GM19452 (cell line): ENCODE results near the gene DPAGT1.
"Not testable (repeated sequence)": the region's sequence is repeated elsewhere in the genome, so short reads cannot be mapped to it uniquely, and the experiment has no call there.

Experiments
- ATAC-seq: cut with Tn5 transposase; IDR thresholded peaks from one replicate; pipeline ENCODE4 v1.9.1; 2021; ENCODE audit not compliant: unreplicated experiment

Gene DPAGT1

GRCh38 chr11:119101759-119102423 is at the start of gene DPAGT1:
TSS of gene DPAGT1 (minus strand) at chr11:119101853. CDS start at chr11:119101655, 198 bp downstream.
- ATAC-seq = peak; percentile 67

GRCh38 chr11:119149786-119150275 is 48.2 kb upstream of the DPAGT1 start:
- ATAC-seq = no peak

DNA sequence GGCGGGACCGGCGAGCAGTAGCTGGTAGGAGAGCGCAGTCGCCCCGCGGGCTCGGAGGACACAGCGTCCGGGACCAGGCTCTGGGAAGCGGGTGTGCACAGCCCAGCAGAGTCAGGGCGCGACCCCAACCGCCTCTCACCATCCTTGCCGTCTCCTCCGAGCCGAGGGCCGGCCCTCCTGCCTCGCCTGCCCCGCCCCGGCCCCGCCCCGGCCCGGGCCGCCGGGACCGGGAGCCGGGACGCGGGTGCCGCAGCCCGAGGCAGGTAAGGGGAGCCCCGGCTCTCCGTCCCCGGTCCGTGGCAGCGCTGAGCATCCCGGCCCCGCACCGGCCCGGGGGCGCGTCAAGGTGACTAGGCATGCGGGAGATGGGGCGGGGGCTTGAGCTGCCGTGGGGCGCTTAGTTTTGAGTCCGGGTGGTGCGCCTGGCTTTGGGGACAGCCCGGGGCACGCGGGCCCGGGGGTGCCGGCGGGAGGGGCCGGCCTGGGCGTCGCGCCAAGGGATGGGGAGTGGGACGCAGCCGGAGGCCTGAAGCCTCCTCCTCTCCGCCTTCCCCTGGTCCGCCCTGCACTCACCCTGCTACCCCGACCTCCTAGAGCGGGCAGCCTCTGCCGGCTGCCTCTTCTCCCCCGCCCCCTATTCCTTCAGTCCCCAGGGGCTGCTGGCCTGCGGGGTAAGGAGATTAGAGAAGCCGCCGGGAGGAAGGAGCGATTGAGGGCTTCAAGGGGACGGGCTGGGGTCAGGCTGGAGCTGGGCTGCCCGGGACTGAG is 47.5 kb upstream of the DPAGT1 start, which contains the start of gene ABCG4:
Gene ABCG4 (plus strand): TSS at position 35 of the 768 bp plus-strand sequence. CDS start 914 bp downstream, outside the sequence.
- ATAC-seq = no peak

GRCh38 chr11:119148720-119149017 is 47.0 kb upstream of the DPAGT1 start:
- ATAC-seq = no peak

DNA sequence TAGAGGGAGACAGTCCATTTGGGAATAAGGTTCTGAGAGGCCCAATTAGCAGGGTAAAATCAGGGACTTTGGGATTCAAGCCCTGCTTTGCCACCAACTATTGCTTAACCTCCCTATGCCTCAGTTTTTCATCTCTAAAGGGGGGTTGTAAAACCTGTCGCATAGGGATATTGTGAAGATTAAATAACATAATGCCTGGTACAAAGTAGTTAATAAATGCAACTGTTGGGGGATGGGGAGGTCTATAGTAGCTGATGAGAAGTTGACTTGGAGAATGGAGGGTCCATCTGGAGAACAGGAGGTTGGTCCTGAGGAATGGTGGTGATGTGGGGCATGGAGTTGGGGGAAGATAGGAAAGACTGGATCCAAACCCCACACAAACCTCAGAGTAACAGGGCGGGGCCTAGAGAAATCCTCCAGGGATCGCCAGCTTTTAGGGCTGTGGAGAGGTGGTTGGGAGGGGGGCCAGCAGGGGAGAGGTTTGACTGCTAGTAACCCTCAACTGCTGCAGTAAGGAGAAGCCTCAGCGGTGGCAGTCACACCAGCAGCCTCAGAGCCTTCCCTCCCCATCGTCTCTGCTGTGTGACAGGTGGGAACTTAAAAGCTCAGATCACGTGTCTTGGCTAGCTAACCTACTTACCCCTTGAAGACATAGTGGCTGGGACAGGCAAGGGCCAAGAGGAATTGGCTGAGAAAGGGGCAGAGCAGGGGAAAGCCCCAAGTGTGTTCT is 46.1 kb upstream of the DPAGT1 start:
- no peak for ATAC-seq

GRCh38 chr11:119145551-119145950 is 43.9 kb upstream of the DPAGT1 start:
- no peak for ATAC-seq

DNA sequence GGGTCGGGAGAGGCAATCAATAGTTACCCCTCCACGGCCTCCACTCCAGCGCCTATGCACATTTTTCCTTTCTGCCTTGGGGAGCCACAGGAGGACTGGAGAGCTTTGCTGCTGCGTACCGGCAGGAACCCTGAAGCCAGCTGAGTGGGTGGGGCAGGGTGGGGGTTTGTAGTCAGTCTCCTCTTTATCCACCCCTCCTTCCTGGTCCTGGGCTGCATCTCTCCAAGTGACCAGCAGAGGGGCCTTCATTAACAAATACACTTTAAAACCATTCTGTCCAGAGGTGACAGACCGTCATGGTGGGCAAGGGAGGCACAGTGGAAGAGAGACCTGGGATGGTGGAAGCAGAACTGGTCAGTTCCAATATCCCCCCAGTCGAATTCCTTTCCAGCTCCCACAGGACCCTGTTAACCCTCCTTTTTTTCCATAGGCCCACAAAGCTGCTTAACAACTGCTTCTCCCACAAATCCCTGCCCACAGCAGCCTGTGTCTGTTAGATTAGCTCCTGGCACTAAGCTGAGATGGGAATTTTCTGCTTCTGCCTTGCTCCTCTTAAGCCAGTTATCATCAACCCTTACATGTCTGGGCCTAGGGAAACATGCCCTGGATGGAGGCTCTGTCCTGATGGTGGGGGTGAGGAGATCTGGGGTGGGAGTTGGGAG is 43.3 kb upstream of the DPAGT1 start:
- ATAC-seq = no peak

DNA sequence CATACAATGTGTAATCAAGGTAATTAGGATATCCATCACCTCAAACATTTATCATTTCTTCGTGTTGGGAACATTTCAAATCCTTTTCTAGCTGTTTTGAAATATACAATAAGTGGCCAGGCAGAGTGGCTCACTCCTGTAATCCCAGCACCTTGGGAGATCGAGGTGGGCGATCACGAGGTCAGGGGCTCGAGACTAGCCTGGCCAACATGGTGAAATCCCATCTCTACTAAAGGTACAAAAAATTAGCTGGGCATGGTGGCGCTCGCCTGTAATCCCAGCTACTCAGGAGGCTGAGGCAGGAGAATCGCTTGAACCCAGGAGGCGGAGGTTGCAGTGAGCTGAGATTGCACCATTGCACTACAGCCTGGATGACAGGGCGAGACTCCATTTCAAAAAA is 37.6 kb upstream of the DPAGT1 start:
- not testable (repeated sequence) for ATAC-seq

GRCh38 chr11:119134389-119134978 is 32.8 kb upstream of the DPAGT1 start:
- ATAC-seq = no peak

GRCh38 chr11:119130662-119131061 is 29.0 kb upstream of the DPAGT1 start:
- no peak for ATAC-seq

DNA sequence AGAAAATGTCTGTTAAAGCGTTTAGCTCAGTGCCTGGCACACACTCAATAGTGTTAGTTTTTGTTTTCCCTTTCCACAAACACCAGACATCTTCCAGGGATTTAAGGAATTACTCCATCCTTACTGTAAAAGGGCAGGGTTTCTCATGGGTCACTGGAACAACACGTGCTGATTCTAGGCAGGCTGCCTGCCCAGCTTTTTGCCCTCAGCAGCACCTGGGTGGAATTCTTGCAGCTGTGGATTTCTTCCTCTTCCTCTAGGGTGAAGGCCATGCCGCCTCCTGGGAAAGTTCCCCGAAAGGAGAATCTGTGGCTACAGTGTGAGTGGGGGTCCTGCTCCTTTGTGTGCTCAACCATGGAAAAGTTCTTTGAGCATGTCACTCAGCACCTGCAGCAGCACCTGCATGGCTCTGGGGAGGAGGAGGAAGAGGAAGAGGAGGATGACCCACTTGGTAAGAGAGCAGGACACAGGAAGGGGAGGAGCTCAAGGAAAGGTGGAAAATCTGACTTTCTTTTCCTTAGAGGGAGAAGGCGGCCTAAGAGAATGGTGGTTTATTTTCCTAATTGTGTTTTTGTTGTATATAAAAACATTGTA is 25.1 kb upstream of the DPAGT1 start:
- no peak for ATAC-seq

DNA sequence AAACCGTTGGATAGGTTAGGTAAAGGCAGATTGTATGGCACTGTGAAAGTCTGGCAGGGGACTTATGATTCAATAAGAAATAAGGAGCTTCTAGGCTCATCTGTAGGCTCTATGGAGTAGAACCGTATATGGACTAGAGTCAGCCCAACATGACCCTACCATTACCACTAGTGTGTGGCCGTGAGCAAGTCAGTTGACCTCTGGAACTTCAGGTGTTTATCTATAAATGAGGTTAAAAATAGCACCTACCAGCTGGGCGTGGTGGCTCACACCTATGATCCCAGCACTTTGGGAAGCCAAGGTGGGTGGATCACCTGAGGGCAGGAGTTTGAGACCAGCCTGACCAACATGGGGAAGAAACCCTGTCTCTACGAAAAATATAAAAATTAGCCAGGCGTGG is 24.2 kb upstream of the DPAGT1 start:
- no peak for ATAC-seq

GRCh38 chr11:119121811-119122124 is 20.1 kb upstream of the DPAGT1 start:
- ATAC-seq = peak; percentile 4

DNA sequence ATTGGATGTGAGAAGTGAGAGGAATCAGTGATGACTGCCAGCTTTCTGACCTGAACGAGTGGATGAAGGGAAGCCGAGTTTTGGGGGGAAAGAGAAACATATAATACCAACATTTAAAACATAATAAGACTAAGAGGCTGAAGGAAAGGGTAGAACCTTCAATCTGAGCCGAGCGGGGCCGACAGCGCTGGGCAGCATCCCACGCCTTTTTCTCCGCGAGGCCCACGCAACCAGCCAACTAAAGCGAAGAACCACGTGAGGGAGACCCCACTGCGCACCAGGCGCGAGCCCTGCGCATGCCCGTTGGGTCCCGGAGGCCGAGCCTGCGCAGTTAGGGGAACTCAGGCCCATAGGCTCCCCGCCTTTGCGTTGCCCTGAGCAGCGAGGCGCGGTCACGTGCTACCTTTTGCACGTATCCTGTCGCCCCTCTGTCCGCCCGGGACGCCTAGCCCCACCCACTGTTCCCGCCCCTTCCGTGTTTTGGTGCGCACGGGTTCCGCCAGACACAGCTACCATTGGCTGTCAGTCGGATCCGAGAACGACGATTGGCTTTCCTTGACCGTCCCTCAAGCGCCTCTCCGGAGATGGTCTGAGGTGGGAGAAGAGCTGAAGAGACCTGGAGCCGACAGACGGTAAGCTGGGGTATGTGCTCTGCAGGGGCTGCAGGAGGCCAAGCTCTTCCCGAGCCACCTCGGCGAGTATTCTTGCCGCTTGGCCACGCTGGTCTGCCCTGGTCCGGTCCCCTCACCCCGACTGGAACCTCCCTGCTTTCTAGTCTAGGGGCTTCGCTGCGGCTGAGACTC is 19.6 kb upstream of the DPAGT1 start, which contains the start of gene HINFP:
Gene HINFP (plus strand): TSS at position 573 of the 803 bp plus-strand sequence. CDS start 5,365 bp downstream, outside the sequence.
- peak; percentile 96 for ATAC-seq

DNA sequence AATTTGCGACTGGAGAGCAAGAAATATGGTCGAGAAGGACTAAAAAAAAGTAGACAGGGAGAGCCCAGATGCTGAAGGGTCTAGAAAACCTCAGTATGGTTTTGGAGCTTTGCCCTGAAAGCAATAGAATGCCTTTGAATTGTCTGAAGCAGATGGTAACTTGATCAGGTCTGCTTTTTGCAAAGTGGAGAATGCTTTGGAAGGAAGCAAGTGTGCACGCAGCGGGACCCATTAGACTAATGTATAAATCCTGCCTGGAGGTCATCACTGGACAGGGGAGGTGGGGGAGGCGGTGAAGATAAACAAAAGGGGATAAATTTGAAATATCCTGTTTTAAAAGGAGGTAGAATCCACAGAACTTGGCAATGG is 19.0 kb upstream of the DPAGT1 start:
- no peak for ATAC-seq

GRCh38 chr11:119118946-119119345 is 17.3 kb upstream of the DPAGT1 start:
- ATAC-seq = no peak

GRCh38 chr11:119118227-119118626 is 16.6 kb upstream of the DPAGT1 start:
- no peak for ATAC-seq

- no peak for ATAC-seq
Observed at GRCh38 chr11:119117004-119117706, 15.5 kb upstream of the DPAGT1 start.

DNA sequence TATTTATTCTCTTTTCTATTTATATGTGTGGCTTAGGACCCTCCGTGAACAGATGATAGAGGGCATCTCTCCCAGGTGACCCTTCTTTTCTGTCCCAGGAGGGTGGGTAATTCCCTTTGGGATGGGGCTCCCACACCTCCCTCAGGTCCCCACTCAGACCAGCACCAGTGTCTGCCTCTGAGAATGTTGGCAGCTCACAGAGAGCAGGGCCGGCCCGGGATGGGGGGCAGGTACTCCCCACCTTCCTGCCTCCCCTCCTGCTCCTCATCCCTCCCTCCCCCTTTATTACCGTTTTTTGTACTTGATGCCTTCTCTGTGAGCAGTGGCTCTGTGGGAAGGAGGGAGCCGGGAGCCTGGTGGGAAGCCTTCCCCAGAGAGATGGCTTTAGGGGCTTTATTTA is 14.9 kb upstream of the DPAGT1 start:
- ATAC-seq = no peak
